A549 treated with ZK216348 at 1 μM for 4 hours (cell line): ENCODE results near the gene GLIS1. TPM values are rescaled to one million over a fixed set of nuclear protein-coding genes. Genes with fewer than 3 reads are reported as not detected.

Experiments
- total RNA-seq: library from RNA; stranded (reverse); fragments of 200-300 nt; extraction: Qiagen RNA extraction; gene quantifications from 5 replicates; pipeline ENCODE4 v1.2.3, GENCODE V29; 2022; ENCODE audit warnings: low read depth

GLIS1 gene
- total RNA-seq = 0.08 TPM in 1 of 5 replicates, not detected in the others

DNA sequence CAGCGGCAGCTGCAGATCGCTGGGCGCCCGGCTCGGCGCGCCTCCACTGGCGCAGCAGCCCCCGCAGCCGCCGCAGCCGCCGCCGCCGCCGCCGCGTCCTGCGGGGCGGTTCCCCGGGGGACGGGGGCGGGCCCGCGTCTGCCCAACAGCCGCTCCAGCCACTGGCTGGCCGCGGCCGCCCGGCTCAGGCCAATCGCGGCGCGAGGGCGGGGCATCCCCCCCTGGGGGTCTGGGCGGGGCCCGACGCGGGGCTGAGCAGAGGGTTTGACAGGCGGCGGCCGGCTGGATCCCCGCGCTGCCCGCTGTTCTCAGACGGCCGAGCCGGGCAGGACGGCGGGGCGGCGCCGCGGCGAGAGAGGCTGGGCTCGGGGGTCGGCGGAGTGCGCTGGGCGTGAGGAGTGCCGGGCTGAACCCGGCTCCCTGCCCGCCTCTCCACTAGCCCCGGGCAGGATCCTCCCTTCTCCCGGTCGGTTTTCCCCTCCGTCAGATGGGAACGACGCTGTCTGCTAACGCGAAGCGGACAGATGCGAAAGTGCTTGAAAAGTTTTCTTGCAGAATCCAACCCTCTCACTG lies at the start of gene GLIS1:
Gene GLIS1 (minus strand): TSS at position 56 of the 573 bp plus-strand sequence. CDS start 1,100 bp downstream, outside the sequence.

DNA sequence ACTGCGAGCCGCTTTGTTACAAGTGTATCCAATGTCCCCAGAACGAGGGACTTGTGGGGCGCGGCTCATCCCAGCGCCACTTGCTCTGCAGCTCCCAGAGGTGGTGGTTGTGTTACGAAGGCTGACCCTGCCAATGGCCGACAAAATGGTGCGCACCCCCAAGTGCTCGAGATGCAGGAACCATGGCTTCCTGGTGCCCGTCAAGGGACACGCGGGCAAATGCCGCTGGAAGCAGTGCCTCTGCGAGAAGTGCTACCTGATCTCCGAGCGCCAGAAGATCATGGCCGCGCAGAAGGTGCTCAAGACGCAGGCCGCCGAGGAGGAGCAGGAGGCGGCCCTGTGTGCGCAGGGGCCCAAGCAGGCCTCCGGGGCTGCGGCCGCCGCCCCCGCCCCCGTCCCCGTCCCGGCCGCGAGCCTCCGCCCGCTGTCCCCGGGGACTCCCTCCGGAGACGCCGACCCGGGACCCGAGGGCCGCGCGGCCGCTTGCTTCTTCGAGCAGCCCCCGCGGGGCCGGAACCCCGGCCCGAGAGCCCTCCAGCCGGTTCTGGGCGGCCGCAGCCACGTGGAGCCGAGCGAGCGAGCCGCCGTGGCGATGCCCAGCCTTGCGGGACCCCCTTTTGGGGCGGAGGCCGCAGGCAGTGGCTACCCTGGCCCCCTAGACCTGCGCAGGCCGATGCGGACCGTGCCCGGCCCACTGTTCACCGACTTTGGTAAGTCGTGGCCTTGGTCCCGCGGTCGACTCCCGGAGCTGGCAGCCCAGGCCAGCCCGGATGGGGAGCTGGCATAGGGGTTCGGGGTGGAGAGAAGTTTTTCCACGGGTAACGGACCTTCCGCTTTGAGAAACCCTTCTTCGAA lies 279.4 kb downstream of the GLIS1 start, which contains the start of gene DMRTB1:
Gene DMRTB1 (plus strand): TSS at position 79 of the 855 bp plus-strand sequence. CDS start 55 bp downstream, at position 134.

Other genes with a start within 250 kb of the GLIS1 start
- gene NDC1, start 99.1 kb upstream of the GLIS1 start, total RNA-seq = 15.7 to 26.0 TPM (median 22.0 TPM) in 5 replicates
- 13.3 to 15.6 TPM (median 14.3 TPM) in 5 replicates for gene YIPF1, start 150.6 kb upstream of the GLIS1 start, total RNA-seq
- gene DIO1, start 155.0 kb upstream of the GLIS1 start, total RNA-seq = not detected in 5 replicates
- 23.1 to 49.2 TPM (median 29.2 TPM) in 5 replicates for gene IFT25, start 206.5 kb upstream of the GLIS1 start, total RNA-seq
- 24.6 to 27.6 TPM (median 25.3 TPM) in 5 replicates for gene LRRC42, start 207.2 kb upstream of the GLIS1 start, total RNA-seq